ENCODE measurements around the gene TRMT61B.
A peak's percentile ranks its signal among the peaks of the same experiment; 100 is the strongest.

The TRMT61B gene

DNA sequence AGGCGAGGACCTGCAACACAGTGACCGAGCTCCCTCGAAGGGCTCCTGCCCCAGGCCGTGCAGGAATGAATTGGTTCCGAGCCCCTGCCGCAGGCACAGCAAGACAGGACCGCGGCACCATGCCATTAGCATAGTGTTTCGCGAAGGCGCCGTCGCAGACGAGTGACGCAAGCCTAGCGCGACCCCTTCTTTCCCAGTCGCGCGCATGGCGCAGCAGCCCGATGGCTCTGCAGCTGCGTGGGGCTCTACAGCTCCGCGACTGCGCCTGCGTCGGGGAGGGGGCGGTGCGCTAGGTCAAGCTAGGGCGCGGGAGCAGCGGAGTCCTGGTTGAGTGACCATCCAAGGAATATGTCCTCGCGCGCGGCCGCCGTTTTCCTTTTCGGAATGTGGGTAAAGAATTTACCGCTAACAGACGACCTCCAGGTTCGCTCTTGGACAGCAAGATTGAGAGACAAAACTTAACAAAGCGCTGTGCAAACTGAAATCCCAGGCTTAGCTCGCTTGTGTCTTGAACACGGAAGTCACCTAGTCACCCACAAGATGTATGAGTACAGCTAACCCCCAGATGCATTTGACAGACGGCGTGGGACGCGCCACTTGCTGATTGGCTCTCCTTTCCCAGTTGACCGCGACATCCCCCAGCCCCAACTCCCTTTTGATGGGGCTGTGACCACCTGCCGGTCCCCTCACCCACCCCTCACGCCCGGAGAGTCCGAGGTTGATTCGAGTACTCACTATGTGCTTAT is at the start of gene TRMT61B:
TRMT61B (minus strand) TSS at position 164 of the 746 bp plus-strand sequence; CDS start at position 132, 32 bp downstream.
- DNase-seq (ENCODE audit: low spot score) = peak; percentile 98

- no peak for DNase-seq (ENCODE audit: low spot score)
Measured at GRCh38 chr2:28915939-28916338, 45.8 kb upstream of the TRMT61B start.

DNA sequence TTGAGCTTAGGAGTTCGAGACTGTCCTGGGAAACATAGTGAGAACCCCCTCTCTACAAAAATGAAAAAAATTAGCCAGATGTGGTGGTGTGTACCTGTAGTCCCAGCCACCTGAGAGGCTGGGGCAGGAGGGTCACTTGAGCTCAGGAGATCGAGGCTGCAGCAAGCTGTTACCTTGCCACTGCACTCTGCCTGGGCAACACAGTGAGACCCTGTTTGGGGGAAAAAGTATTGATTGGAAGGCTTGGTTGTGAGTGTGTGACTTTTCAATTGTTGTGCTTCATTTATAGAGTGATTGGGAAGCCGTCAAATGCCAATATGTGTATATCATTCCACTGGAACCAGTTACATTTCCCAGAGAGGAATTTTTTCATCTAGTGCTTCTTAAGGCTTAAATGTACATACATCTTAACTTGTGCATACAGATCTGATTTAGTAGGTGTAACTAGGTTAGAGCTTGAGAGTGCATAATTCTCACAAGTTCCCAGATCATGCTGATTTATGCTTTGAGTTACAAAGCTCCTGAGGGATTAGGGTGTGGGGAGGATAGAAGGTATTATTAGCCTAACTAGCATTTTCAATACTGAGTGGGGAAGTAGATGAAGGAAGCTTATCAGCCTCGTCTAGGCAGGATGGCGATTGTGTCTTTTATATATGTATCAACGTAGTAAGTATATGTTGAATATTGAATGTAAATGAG is 39.7 kb upstream of the TRMT61B start:
- DNase-seq (ENCODE audit: low spot score) = no peak

DNA sequence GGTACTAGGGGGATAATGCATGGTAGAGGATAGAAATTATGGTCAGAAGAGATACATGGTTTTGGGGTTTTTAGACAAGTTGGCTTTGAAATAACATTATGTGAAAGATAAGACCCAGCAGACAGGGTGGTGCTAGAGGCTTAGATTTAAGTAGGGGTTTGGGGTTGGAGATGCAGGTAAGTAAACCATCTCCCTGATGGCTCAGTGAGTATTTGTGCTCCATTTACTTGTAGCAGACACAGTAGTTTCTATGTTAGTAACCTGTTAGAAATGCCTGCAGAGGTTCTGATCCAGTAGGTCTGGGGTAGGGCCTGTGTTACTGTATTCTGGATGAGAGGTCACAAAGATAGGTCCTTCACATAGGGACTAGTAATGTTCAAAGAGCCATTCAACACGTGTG is 38.1 kb upstream of the TRMT61B start:
- DNase-seq (ENCODE audit: low spot score) = no peak

- DNase-seq (ENCODE audit: low spot score) = no peak
Measured at GRCh38 chr2:28906821-28907220, 36.7 kb upstream of the TRMT61B start.

DNA sequence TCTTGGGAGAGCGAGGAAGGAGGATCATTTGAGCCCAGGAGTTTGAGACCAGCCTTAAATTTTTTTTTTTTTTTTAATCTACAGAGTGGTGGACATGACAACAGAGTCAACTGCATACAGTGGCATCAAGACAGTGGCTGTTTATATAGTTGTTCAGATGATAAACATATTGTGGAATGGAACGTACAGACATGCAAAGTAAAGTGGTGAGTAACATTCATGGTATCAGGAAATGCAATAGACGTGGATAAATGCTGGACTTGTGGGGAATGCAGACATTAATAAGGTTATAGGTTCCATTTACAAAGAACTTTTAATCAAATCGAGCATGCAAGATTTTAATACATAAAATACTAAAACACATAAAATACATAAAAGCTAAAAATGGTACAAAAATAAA is 36.3 kb upstream of the TRMT61B start:
- no peak for DNase-seq (ENCODE audit: low spot score)

DNA sequence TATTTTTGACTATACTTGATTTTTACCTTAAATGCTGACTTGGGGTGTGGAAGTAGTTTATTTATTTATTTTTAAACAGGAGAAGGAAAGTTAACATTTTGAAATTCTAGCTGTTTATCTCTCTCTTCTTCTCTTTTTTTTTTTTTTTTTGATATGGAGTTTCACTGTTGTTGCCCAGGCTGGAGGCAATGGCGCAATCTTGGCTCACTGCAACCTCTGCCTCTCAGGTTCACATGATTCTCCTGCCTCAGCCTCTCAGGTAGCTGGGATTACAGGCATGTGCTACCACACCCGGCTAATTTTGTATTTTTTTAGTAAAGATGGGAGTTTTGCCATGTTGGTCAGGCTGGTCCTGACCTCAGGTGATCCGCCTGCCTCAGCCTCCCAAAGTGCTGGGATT is 35.4 kb upstream of the TRMT61B start:
- DNase-seq (ENCODE audit: low spot score) = no peak

DNA sequence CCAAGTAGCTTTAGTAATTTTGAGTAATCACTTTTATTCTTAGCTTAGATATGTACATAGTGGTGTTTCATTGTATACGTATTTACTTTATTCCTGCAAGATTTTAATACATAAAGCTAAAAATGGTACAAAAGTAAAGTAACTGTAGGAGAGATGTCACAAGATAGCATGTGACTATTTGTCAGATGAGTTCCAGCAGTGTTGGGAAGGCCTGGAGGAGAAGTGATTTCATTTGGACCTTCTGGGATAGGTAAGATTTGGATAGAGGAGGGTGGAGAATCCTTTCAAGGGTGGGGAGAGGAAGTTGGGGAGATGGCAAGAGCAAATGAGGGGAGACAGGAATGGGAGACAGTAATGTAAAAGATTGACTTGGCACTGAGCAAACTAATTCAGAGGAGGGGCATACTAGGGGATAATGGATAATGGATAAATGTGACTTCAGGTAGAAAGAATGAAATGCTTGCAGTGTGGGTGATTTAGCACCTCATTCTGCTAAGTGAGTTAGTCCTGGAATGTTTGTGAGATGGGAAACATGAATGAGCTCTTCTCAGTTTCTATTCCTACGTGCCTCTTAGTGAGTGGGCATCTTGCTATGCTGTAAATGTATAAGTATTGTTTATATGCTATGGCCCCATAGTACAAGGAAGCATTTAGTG is 34.8 kb upstream of the TRMT61B start:
- no peak for DNase-seq (ENCODE audit: low spot score)

DNA sequence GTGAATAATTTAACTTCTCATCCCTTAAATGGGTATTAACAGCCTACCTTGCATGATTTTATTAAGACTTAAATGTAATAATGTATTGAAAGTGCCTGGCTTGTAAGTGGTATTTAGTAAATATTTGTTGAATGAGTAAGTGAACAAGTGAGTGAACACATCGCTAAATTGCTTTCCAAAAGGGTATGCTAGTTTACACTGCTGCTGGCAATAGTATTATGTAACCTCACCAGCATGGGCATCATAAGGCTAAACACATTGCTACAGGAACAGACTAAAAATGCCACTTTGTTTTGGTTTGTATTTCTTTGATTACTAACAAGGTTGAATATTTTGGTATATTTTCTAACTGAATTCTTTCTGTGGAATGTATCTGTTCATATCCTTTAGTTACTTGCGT is 34.2 kb upstream of the TRMT61B start:
- no peak for DNase-seq (ENCODE audit: low spot score)

- DNase-seq (ENCODE audit: low spot score) = no peak
Measured at GRCh38 chr2:28902584-28902983, 32.5 kb upstream of the TRMT61B start.

DNA sequence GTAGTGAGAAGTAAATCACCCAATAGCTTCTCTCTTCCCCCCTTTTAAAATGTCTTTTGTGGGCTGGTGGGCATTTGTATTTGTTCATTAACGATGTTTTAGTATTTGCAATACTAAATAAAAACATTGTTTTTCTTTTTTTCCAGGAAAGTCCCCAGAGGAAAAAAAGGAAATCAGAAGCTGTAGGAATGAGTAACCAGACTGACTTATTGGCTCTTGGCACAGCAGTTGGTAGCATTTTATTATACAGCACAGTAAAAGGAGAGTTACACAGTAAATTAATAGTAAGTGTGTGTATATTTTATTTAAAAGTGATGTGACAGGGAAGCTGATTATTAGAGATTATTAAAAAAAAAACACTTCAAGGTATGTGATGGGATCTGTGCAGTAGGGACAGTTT is 31.7 kb upstream of the TRMT61B start:
- no peak for DNase-seq (ENCODE audit: low spot score)

- no peak for DNase-seq (ENCODE audit: low spot score)
Measured at GRCh38 chr2:28901202-28901601, 31.1 kb upstream of the TRMT61B start.

GRCh38 chr2:28898048-28898447 is 27.9 kb upstream of the TRMT61B start:
- DNase-seq (ENCODE audit: low spot score) = no peak

DNA sequence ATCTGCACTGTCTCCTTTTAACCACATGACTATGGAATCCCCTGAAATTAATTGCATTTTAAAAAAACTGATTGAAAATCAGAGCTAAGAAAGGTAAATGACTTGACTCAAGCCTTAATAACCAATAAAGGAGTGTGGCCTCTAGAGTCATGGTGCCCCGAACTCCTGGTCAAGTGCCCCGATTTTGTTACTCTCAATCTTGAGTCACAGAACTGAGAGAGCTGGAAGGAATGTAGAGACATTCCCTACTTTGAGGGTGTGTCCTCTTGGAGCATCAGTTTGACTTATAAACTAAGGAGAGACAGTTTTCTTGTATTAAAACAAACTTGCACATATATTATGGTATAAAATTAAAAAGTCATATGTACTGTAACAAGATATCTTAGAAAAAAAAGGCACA is 26.8 kb upstream of the TRMT61B start:
- DNase-seq (ENCODE audit: low spot score) = no peak

GRCh38 chr2:28895189-28895893 is 25.2 kb upstream of the TRMT61B start:
- peak; percentile 64 for DNase-seq (ENCODE audit: low spot score)

DNA sequence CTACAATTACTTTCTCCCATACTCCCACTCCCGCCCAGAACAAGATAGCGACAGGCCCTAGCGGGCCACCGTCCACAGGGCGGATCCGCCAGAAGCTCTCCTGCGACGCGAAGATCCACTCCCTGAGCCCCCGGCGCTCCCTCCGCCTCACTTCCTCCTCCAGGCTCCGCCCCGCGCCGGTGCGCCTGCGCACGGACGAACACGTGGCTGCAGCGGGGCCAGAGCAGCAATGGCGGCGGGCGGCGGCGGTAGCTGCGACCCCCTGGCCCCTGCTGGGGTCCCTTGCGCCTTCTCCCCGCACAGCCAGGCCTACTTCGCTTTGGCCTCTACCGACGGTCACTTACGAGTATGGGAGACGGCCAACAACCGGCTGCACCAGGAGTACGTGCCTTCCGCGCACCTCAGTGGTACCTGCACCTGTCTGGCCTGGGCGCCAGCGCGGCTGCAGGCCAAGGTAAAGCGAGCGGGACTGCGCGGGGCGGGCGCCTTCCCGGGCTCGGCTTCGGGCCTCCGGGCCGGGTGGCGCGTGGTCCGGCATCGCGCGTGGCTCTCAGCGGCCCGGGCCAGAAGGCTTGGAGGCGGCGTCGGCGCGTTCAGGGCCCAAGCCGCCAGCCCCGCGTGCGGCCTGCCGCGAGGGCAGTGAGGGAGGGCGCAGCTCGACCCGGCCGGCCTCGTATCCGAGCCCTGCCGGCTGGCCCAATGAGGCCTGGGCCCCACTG is 24.5 kb upstream of the TRMT61B start, which contains the start of gene WDR43:
WDR43 (plus strand) TSS at position 198 of the 719 bp plus-strand sequence; CDS start at position 230, 32 bp downstream.
- DNase-seq (ENCODE audit: low spot score) = peak; percentile 98

DNA sequence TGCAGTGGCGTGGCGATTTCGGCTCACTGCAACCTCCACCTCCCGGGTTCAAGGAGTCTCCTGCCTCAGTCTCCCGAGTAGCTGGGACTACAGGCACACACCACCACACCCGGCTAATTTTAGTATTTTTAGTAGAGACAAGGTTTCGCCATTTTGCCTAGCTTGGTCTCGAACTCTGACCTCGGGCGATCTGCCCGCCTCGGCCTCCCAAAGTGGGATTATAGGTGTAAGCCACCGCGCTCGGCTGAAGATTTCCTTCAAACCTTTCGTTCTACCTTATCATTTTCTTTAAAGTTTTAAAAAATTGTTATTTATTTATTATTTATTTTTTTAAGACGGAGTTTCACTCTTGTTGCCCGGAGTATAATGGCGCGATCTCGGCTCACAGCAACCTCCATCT is 23.4 kb upstream of the TRMT61B start:
- no peak for DNase-seq (ENCODE audit: low spot score)

GRCh38 chr2:28880193-28880592 is 10.1 kb upstream of the TRMT61B start:
- DNase-seq (ENCODE audit: low spot score) = no peak

DNA sequence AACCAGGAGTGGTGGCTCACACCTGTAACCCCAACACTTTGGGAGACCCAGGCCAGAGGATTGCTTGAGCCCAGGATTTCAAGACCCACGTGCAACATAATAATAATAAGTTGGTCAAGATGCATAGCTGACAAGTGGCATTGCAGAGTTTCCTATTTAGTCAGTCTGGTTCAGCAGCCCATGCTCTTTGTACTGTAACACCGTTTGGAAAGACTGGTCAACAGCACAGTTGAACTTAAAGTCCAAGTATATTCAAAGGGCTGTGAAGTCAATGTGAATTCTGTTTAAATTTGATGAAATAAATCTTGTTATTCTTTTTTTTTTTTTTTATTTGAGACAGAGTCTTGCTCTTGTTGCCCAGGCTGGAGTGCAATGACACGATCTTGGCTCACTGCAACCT is 1.5 kb upstream of the TRMT61B start:
- no peak for DNase-seq (ENCODE audit: low spot score)

GRCh38 chr2:28869494-28870145 is 489 bp downstream of the TRMT61B start:
- DNase-seq (ENCODE audit: low spot score) = no peak

- DNase-seq (ENCODE audit: low spot score) = no peak
Measured at GRCh38 chr2:28868611-28869010, 1.5 kb downstream of the TRMT61B start.
